WTC11 (cell line): ENCODE measurements around the gene GRPEL1. TPM values are rescaled to one million over a fixed set of nuclear protein-coding genes. Genes with fewer than 3 reads are reported as not detected.
A peak's percentile ranks its signal among the peaks of the same experiment; 100 is the strongest.

Source experiments
- ATAC-seq: fragments of 200-7000 bp; cut with Tn5 transposase; 2 replicates; pipeline ENCODE4 v1.10.0; 2021; ENCODE audit warnings: mild to moderate bottlenecking, moderate library complexity
- CTCF ChIA-PET: fragments of 300-600 bp; sonication (Branson Sonifier 250); formaldehyde crosslinking; loops from one replicate; lab custom pipeline; 2021; ENCODE audit warnings: antibody characterized with exemption; lab: Charles Lee
- POLR2A ChIA-PET: fragments of 350-600 bp; sonication (Branson Sonifier 250); formaldehyde crosslinking; loops from one replicate; lab custom pipeline; 2021; ENCODE audit warnings: antibody characterized with exemption; lab: Charles Lee
- DNase-seq: peaks from one replicate; pipeline ENCODE4 v3.0.0; 2021; ENCODE audit warnings: low spot score
- H3K27ac Mint-ChIP-seq: 2 replicates; pipeline ENCODE4 v1.8.0; 2021; ENCODE audit warnings: mixed read lengths
- H3K27me3 Mint-ChIP-seq: 2 replicates; pipeline ENCODE4 v1.8.0; 2021; ENCODE audit warnings: low read depth, mild to moderate bottlenecking, moderate library complexity, mixed read lengths
- H3K36me3 Mint-ChIP-seq: 2 replicates; pipeline ENCODE4 v1.8.0; 2021; ENCODE audit warnings: mixed read lengths
- H3K4me1 Mint-ChIP-seq: 2 replicates; pipeline ENCODE4 v1.8.0; 2022; ENCODE audit warnings: mixed read lengths
- H3K4me3 Mint-ChIP-seq: 2 replicates; pipeline ENCODE4 v1.8.0; 2021; ENCODE audit warnings: mild to moderate bottlenecking, moderate library complexity, mixed read lengths
- H3K9me3 Mint-ChIP-seq: 2 replicates; pipeline ENCODE4 v1.8.0; 2021; ENCODE audit warnings: mixed read lengths
- ELF4 ChIP-seq: sonication (generic); formaldehyde crosslinking; IDR thresholded peaks from 2 replicates; pipeline ENCODE4 v1.8.1; 2022; ENCODE audit warnings: low read depth, mild to moderate bottlenecking, moderate library complexity, missing genetic modification reagents
- GRHL2 ChIP-seq: fragments of 250-450 bp; sonication (Bioruptor Pico); IDR thresholded peaks from 2 replicates; pipeline ENCODE4 v1.8.0; 2022; ENCODE audit warnings: mild to moderate bottlenecking, moderate library complexity; ENCODE audit not compliant: insufficient replicate concordance, severe bottlenecking
- MYBL2 ChIP-seq: sonication (generic); formaldehyde crosslinking; IDR thresholded peaks from 2 replicates; pipeline ENCODE4 v1.8.1; 2023; ENCODE audit warnings: mild to moderate bottlenecking, moderate library complexity, missing genetic modification reagents
- PRDM15 ChIP-seq: sonication (generic); formaldehyde crosslinking; IDR thresholded peaks from 2 replicates; pipeline ENCODE4 v1.8.0; 2022; ENCODE audit warnings: missing genetic modification reagents
- SMAD4 ChIP-seq: sonication (generic); formaldehyde crosslinking; IDR thresholded peaks from 2 replicates; pipeline ENCODE4 v1.8.0; 2022; ENCODE audit warnings: mild to moderate bottlenecking, missing genetic modification reagents
- SP1 ChIP-seq: sonication (generic); formaldehyde crosslinking; conservative IDR thresholded peaks from 2 replicates; pipeline ENCODE4 v1.8.1; 2022; ENCODE audit warnings: missing genetic modification reagents
- TP53 ChIP-seq: sonication (generic); formaldehyde crosslinking; IDR thresholded peaks from 2 replicates; pipeline ENCODE4 v1.8.1; 2023; ENCODE audit warnings: mild to moderate bottlenecking, missing genetic modification reagents
- ZBTB21 ChIP-seq: sonication (generic); formaldehyde crosslinking; IDR thresholded peaks from 2 replicates; pipeline ENCODE4 v1.8.1; 2023; ENCODE audit warnings: mild to moderate bottlenecking, missing genetic modification reagents, borderline replicate concordance
- ZNF423 ChIP-seq: fragments of 250-450 bp; sonication (Bioruptor Pico); IDR thresholded peaks from 2 replicates; pipeline ENCODE4 v2.1.2; 2022; ENCODE audit warnings: mild to moderate bottlenecking, moderate library complexity
- ZNF425 ChIP-seq: fragments of 250-450 bp; sonication (Bioruptor Pico); conservative IDR thresholded peaks from 2 replicates; pipeline ENCODE4 v1.9.0; 2021; ENCODE audit warnings: mild to moderate bottlenecking
- ZNF671 ChIP-seq: fragments of 250-450 bp; sonication (Bioruptor Pico); IDR thresholded peaks from 2 replicates; pipeline ENCODE4 v1.8.0; 2021; ENCODE audit warnings: mild to moderate bottlenecking
- total RNA-seq: library from RNA; stranded (reverse); gene quantifications from 3 replicates; pipeline ENCODE4 v1.2.3, GENCODE V29; 2021
- TF ChIP-seq, protein P1 (sequence below): sonication (generic); formaldehyde crosslinking; IDR thresholded peaks from 2 replicates; pipeline ENCODE4 v1.8.0; 2023; ENCODE audit warnings: mild to moderate bottlenecking, missing genetic modification reagents
- TF ChIP-seq, protein P2 (sequence below): fragments of 250-450 bp; sonication (Bioruptor Pico); IDR thresholded peaks from 2 replicates; pipeline ENCODE4 v1.9.0; 2021; ENCODE audit warnings: moderate library complexity, mild to moderate bottlenecking, inconsistent platforms, borderline replicate concordance
- TF ChIP-seq, protein P3 (sequence below): fragments of 250-450 bp; sonication (Bioruptor Pico); IDR thresholded peaks from 2 replicates; pipeline ENCODE4 v2.1.2; 2022; ENCODE audit warnings: mild to moderate bottlenecking, moderate library complexity
- TF ChIP-seq, protein P4 (sequence below): sonication (generic); formaldehyde crosslinking; IDR thresholded peaks from 2 replicates; pipeline ENCODE4 v1.8.1; 2022; ENCODE audit warnings: low read depth, missing genetic modification reagents, borderline replicate concordance

Gene GRPEL1
- total RNA-seq, 1 experiment from 2014 or later, result 50.0 TPM

GRCh38 chr4:7066006-7066405 lies 1.9 kb downstream of the GRPEL1 start:
- H3K4me3 Mint-ChIP-seq, result peak overlapping the region; percentile 93
- ATAC-seq (no peak), DNase-seq (no peak)
- ChIA-PET CTCF (interaction anchor here (0.7 to 7.7 kb wide), 4 partner anchors 16 to 504 kb away, joined by 4 to 118 read pairs (median 44); partner anchors contain the start of genes TADA2B and TBC1D14), POLR2A (no interaction called here)
- peaks cover 19% of the 10 kb centered on the region for H3K27me3 Mint-ChIP-seq
- TF ChIP-seq, protein P1, sequence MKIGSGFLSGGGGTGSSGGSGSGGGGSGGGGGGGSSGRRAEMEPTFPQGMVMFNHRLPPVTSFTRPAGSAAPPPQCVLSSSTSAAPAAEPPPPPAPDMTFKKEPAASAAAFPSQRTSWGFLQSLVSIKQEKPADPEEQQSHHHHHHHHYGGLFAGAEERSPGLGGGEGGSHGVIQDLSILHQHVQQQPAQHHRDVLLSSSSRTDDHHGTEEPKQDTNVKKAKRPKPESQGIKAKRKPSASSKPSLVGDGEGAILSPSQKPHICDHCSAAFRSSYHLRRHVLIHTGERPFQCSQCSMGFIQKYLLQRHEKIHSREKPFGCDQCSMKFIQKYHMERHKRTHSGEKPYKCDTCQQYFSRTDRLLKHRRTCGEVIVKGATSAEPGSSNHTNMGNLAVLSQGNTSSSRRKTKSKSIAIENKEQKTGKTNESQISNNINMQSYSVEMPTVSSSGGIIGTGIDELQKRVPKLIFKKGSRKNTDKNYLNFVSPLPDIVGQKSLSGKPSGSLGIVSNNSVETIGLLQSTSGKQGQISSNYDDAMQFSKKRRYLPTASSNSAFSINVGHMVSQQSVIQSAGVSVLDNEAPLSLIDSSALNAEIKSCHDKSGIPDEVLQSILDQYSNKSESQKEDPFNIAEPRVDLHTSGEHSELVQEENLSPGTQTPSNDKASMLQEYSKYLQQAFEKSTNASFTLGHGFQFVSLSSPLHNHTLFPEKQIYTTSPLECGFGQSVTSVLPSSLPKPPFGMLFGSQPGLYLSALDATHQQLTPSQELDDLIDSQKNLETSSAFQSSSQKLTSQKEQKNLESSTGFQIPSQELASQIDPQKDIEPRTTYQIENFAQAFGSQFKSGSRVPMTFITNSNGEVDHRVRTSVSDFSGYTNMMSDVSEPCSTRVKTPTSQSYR (CRISPR knock-in tag), result no peak
- TF ChIP-seq MYBL2 (CRISPR knock-in tag), result no peak
- TF ChIP-seq SP1 (CRISPR knock-in tag), result no peak
- H3K9me3 Mint-ChIP-seq, result no peaks in the 10 kb centered on the region
- peaks cover 28% of the 10 kb centered on the region for H3K4me1 Mint-ChIP-seq
- no peak overlapping the region for H3K27ac Mint-ChIP-seq
- peaks cover 39% of the 10 kb centered on the region for H3K36me3 Mint-ChIP-seq

- no peak overlapping the region for H3K4me3 Mint-ChIP-seq
- no peak for ATAC-seq
- peaks cover 62% of the 10 kb centered on the region for H3K36me3 Mint-ChIP-seq
- POLR2A ChIA-PET, result interaction anchor here (1.0 kb wide), 1 partner anchor 177 kb away, joined by 6 read pairs; no protein-coding TSS in a partner anchor
- H3K27me3 Mint-ChIP-seq, result peaks cover under 1% of the 10 kb centered on the region; the same call in 1 of the 2 replicates
- peaks cover 19% of the 10 kb centered on the region for H3K4me1 Mint-ChIP-seq
- H3K27ac Mint-ChIP-seq, result no peak overlapping the region
- CTCF ChIA-PET, result no interaction called here
- TF ChIP-seq ZNF425 (CRISPR knock-in tag) (no peak), GRHL2 (CRISPR knock-in tag) (no peak), SMAD4 (no peak)
- TF ChIP-seq, protein P2, sequence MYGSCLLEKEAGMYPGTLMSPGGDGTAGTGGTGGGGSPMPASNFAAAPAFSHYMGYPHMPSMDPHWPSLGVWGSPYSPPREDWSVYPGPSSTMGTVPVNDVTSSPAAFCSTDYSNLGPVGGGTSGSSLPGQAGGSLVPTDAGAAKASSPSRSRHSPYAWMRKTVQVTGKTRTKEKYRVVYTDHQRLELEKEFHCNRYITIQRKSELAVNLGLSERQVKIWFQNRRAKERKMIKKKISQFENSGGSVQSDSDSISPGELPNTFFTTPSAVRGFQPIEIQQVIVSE (CRISPR knock-in tag), result no peak
- TF ChIP-seq, protein P3, sequence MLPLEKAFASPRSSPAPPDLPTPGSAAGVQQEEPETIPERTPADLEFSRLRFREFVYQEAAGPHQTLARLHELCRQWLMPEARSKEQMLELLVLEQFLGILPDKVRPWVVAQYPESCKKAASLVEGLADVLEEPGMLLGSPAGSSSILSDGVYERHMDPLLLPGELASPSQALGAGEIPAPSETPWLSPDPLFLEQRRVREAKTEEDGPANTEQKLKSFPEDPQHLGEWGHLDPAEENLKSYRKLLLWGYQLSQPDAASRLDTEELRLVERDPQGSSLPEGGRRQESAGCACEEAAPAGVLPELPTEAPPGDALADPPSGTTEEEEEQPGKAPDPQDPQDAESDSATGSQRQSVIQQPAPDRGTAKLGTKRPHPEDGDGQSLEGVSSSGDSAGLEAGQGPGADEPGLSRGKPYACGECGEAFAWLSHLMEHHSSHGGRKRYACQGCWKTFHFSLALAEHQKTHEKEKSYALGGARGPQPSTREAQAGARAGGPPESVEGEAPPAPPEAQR, result no peak
- no peak for DNase-seq
- H3K9me3 Mint-ChIP-seq, result no peaks in the 10 kb centered on the region
Observed at GRCh38 chr4:7063362-7063761, 4.5 kb downstream of the GRPEL1 start.

DNA sequence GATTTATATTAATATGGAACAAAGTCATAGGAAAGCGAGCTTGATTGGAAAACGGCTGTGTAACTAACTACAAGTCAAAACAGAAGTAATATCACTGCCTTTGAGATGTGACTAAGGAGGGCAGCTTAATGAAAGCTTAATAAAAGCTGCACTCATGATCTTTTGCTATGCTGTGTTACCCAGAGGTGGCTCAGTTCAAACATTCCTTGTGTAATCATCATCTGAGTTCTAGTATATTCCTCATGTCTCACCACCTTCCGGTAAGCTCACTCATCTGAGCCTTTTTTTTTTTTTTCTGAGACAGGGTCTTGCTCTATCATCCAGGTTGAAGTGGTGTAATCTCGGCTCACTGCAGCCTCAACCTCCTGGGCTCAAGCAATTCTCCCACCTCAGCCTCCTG lies 5.0 kb downstream of the GRPEL1 start:
- TF ChIP-seq, protein P4, sequence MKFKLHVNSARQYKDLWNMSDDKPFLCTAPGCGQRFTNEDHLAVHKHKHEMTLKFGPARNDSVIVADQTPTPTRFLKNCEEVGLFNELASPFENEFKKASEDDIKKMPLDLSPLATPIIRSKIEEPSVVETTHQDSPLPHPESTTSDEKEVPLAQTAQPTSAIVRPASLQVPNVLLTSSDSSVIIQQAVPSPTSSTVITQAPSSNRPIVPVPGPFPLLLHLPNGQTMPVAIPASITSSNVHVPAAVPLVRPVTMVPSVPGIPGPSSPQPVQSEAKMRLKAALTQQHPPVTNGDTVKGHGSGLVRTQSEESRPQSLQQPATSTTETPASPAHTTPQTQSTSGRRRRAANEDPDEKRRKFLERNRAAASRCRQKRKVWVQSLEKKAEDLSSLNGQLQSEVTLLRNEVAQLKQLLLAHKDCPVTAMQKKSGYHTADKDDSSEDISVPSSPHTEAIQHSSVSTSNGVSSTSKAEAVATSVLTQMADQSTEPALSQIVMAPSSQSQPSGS (CRISPR knock-in tag), result no peak
- TF ChIP-seq ZNF423 (CRISPR knock-in tag) (no peak), ZNF671 (CRISPR knock-in tag) (no peak), ELF4 (no peak), ZBTB21 (CRISPR knock-in tag) (no peak), TP53 (CRISPR knock-in tag) (no peak), PRDM15 (CRISPR knock-in tag) (no peak)
- TF ChIP-seq, all 79 proteins: peak for 0
- ATAC-seq (no peak), DNase-seq (no peak)
- POLR2A ChIA-PET, result interaction anchor here (1.0 kb wide), 1 partner anchor 177 kb away, joined by 6 read pairs; no protein-coding TSS in a partner anchor
- Mint-ChIP-seq H3K27ac (no peak overlapping the region), H3K27me3 (no peaks in the 10 kb centered on the region), H3K36me3 (peaks cover 65% of the 10 kb centered on the region), H3K4me1 (peaks cover 19% of the 10 kb centered on the region), H3K4me3 (no peak overlapping the region), H3K9me3 (no peaks in the 10 kb centered on the region)
- CTCF ChIA-PET, result interaction anchor here (0.8 to 1.9 kb wide), 3 partner anchors 8 to 39 kb away, joined by 3 to 8 read pairs (median 6); no protein-coding TSS in a partner anchor
